Measurements from ENCODE around the gene RFX4. TPM values are rescaled to one million over a fixed set of nuclear protein-coding genes. Genes with fewer than 3 reads are reported as not detected.

Gene RFX4
- total and polyA plus RNA-seq, 3 donors from 2014 or later: 52.7 to 217 (median 86.4) TPM

DNA sequence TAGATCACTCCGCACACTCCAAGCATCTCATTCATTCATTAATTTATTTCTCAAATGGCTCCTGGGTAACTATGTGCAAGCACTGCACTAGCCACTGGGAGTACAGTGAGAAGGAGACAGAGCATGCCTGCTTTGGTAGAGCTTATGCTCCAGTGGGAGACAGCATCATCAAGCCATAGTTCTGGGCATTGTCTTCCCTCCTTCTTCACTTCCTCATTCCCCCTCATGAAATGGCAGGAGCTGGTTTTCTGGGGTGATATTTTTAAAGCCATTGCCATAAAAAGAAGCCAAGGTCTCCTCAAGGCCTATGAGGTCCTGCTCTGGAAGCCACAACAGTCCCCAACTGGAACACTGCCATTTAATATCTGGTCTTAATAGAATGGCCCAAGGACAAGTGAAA, 171.5 kb downstream of the RFX4 start:
- Histone ChIP-seq H3K4me3 (no peak overlapping the region), H3K36me3 (ENCODE audit: low read depth, missing control alignments) (no peaks in the 10 kb centered on the region), H3K9me3 (no peaks in the 10 kb centered on the region), H3K4me1 (no peaks in the 10 kb centered on the region), H3K27ac (no peak overlapping the region), H3K27me3 (no peaks in the 10 kb centered on the region)
- DNase-seq: no peak
- no peak for TF ChIP-seq CTCF (IDR thresholded peaks at IDR 0.05)
- no peak for TF ChIP-seq POLR2A (IDR thresholded peaks at IDR 0.05)
- intact Hi-C loops (cut with DNase I; ENCODE audit: low total_unique reads): no loop called here
- 83 to 96% methylated on average over 1 of the region's 1 CpG for WGBS, 2 donors

DNA sequence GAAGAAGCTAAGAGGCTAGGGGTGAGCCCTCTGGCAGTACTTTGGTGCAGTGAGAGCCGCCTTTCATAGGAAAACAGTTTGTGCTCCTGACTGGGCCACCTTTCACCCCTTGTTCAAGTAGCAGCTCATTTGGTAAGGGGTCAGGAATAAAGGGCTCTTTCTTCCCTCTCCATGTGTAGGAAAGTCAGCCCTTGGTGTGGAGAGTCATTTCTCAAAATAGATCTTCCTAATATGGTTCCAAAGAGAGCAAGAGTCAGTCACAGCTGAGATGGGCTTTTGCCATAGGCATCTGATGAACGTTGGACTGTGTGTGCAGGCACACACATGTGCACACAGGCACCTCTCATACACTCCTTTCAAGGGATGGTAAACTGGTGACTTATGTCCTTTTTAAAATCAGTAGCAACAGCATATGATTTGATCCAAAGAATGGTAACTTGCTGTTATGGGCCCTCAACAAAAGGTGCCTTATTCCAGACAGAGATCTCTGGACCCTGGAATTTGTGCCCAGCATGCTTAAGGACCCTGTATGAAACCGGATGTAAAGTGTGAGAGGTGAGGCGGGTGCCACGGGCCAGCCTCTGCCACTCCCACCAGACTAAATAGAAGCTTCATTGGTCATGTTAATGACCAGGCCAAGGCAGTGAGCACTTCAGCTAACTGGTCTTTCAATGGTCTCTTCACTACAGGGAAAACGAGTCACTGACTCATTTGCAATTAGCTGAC, 175.0 kb downstream of the RFX4 start:
- H3K4me1 ChIP-seq: no peaks in the 10 kb centered on the region
- no peak for DNase-seq
- TF ChIP-seq CTCF (IDR thresholded peaks at IDR 0.05): no peak
- TF ChIP-seq POLR2A (IDR thresholded peaks at IDR 0.05): no peak
- H3K27me3 ChIP-seq: no peaks in the 10 kb centered on the region
- intact Hi-C loops (cut with DNase I; ENCODE audit: low total_unique reads): no loop called here
- H3K36me3 ChIP-seq (ENCODE audit: low read depth, missing control alignments): no peaks in the 10 kb centered on the region
- H3K27ac ChIP-seq: no peak overlapping the region
- no peaks in the 10 kb centered on the region for H3K9me3 ChIP-seq
- no peak overlapping the region for H3K4me3 ChIP-seq
- WGBS, 2 donors: 72 to 82% methylated on average over 6 of the region's 6 CpGs

DNA sequence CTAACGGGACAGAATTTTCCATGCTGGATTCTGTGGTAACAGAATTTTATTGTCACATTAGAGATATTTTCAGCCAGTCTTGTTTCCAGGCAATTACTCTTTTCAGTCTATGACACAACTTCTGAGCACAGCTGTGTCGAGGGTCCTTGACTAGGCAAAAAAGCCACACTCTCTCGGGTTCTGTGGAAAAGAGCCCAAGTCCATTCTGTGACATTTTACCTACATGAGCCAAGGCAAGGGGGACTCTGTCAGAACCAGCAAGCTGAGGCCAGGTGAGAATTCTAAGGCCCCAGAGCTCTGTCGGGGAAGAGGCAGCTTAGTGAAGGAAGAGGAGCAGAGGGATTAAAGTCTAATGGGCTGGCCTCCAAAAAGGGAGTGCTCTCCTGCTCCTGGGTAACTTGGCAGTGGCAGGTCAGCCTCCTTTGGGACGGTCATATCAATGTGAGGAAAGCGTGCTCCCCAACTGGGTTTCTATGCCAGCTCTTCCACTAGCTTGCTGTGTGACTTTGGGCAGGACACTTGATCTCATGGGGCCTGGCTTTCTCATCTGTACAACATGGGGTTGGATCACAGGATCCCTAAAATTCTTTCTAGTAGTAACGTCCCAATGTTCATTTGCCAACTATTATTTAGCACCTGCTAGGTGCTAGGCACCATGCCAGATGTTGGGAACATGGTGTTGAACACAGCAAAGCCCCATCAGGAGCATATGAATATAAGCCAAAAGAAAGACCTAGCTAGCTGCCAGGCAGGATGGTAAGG, 175.7 kb downstream of the RFX4 start:
- intact Hi-C loops (cut with DNase I; ENCODE audit: low total_unique reads): no loop called here
- Histone ChIP-seq H3K9me3 (no peaks in the 10 kb centered on the region), H3K27me3 (no peaks in the 10 kb centered on the region), H3K36me3 (ENCODE audit: low read depth, missing control alignments) (no peaks in the 10 kb centered on the region), H3K4me1 (no peaks in the 10 kb centered on the region), H3K4me3 (no peak overlapping the region), H3K27ac (no peak overlapping the region)
- no peak for DNase-seq
- TF ChIP-seq POLR2A (IDR thresholded peaks at IDR 0.05) (no peak), CTCF (IDR thresholded peaks at IDR 0.05) (no peak)
- 85 to 91% methylated on average over 7 of the region's 7 CpGs for WGBS, 2 donors

DNA sequence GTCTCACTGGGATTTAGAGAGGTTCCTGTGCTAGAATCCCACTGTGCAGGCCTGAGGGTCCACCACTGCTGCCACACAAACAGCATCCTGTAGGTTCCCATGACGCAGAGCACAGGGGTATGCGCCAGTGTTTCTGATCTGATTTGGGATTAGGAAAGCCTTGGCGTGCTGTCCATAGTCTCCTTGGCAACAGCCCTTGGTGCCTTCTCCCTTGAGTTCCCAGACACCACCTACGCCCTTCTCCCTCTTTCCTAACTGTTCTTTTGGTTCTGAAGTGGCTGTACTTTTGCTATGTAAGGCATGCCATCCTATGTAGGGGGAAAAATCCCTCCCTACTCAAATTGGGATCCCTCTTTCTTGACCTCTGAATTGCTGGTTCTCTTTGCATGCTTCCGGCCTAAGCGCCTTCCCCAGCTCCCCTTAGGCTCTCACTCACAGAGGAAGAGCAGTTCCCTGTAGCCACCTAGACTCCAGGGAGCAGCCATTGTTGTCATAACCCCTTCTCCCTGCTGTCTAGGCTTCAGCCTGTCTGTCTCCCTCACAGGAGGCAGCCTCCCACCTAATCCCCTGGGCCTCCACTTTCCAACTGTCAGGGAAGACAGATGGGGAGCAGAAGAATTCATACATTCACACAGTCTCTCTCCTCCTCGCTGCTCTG, 176.9 kb downstream of the RFX4 start:
- DNase-seq: no peak
- Histone ChIP-seq H3K27ac (no peak overlapping the region), H3K4me1 (no peaks in the 10 kb centered on the region), H3K27me3 (no peaks in the 10 kb centered on the region), H3K4me3 (no peak overlapping the region), H3K9me3 (no peaks in the 10 kb centered on the region), H3K36me3 (ENCODE audit: low read depth, missing control alignments) (no peaks in the 10 kb centered on the region)
- WGBS, 2 donors: 80 to 83% methylated on average over 7 of the region's 7 CpGs
- TF ChIP-seq POLR2A (IDR thresholded peaks at IDR 0.05) (no peak), CTCF (IDR thresholded peaks at IDR 0.05) (no peak)
- intact Hi-C loops (cut with DNase I; ENCODE audit: low total_unique reads): no loop called here

Measured in testis (tissue), 3 donors.